HG03558 (cell line): ENCODE data around the gene AIP.

Experiments used
- ATAC-seq: cut with Tn5 transposase; IDR thresholded peaks from one replicate; pipeline ENCODE4 v1.9.1; 2021; ENCODE audit warnings: moderate number of reproducible peaks; ENCODE audit not compliant: unreplicated experiment; ENCODE audit errors: extremely low read depth

Gene AIP

DNA sequence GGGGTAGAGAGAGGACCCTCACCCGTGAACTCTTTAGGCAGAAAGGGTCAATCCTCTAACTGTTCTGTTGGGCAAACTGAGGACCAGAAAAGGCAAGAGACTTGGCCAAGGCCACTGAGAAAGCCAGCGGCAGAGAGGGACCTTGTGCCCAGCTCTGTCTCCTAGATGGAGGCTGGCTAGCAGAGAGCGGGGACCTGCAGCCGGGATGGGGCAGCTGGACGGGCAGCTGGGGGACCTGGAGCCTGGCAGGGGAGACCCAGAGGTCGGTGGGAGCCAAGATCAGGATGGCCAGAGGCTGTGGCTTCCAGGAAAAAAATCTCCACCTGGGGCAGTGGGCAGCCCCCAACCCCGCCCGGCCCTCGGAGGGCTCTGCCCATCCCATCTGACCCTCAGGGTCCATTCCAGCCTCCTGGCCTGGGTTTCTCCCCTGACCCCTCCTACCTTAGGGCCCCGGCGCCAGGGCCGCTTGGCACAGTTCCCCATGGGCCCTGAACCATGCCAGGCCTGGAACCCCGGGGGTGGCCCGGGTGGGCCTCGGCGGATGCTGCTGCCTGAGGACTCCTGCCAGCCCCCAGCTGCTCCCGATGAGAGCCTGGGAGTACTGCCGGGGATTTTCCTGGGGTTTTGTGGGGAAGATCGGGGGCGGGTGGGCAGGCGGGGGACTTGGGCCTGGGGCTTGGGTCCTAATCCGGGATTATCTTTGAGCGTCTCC, 40.2 kb downstream of the AIP start, which contains the start of gene CABP2:
Gene CABP2, minus strand, starts transcription at position 603 of the 712 bp plus-strand sequence. Its CDS starts 120 bp downstream, at position 483.
- no peak for ATAC-seq

DNA sequence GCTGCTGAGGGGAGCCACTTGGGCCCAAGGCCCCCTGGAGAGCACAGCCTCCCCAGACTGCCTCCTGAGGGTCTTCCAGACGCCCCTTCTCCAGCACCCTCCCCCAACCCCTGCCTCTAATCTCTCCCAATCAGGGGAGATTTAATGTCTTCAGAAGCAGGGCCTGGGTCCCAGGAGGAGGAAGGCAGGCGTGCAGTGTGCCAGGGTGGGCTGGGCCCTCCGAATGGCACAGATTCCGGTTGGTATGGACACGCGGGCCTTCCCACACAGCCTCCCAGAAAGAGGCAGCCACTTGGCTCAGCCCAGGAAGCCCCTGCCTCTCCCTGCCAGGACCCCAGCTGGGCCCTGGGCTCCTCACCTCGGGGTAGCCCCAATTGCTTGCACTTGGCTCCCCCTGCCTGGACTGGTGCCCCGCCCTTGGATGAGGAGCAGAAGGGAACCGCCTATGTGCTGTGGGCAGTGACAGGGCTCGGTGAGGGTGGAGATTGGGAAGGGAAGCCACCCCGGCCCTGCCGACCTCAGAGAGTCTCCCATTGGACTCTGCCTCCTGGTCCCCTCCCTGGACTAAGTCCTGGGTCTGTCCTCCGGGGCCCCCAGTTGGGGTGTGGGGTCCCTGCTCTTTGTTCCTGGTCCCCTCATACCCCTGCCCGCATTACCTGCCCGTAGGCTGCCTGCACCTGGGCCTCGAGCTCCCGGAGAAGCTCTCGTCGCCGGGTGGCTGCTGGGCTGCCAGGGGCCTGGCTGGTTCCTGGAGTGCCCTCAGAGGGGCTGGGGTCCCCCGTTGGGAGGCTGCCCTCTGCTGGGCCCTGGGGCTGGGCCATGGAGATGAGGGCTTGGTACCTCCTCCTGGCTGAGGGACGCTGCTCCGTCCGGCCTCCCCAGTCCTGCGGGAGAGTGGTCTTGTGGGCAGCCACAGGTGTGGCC, 41.0 kb downstream of the AIP start:
- ATAC-seq = no peak

- ATAC-seq = no peak
Observed at GRCh38 chr11:67524480-67524808, 41.6 kb downstream of the AIP start.

GRCh38 chr11:67525275-67525976, 42.6 kb downstream of the AIP start:
- ATAC-seq = no peak

DNA sequence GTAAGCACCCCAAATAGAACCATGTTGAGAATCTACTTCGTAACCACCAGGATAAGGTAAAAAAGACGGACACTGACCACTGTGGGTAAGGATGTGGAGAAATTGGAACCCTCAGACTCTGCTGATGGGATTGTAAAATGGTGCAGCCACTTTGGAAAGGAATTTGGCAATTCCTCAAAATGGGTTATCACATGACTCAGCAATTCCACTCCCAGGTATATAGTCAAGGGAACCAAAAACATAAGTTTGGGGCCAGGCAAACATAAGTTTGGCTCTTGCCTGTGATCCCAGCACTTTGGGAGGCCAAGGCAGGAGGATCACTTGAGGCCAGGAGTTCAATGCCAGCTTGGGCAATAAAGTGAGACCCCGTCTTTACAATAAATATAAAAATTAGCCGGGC, 45.5 kb downstream of the AIP start:
- ATAC-seq = no peak

GRCh38 chr11:67530282-67530592, 47.4 kb downstream of the AIP start:
- ATAC-seq = no peak

DNA sequence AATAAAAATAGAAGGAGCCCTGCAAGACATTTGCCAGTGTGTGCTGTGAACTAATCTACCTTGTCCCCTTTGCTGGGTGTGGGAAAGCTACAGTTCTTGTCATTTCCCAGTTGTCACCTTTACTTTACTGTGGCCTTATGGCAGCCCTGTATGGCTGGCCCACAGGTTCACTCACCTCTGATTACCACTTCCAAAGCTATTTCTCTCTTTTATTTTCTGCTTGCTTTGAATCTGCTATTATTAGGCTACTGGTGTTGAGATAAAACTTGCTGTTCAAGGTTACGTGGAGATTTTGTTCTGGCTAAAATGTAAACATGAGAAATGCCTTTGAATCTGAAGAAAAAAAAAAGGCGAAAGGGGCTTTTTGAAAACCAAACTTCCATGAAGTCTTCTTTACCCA, 50.1 kb downstream of the AIP start:
- ATAC-seq = no peak

DNA sequence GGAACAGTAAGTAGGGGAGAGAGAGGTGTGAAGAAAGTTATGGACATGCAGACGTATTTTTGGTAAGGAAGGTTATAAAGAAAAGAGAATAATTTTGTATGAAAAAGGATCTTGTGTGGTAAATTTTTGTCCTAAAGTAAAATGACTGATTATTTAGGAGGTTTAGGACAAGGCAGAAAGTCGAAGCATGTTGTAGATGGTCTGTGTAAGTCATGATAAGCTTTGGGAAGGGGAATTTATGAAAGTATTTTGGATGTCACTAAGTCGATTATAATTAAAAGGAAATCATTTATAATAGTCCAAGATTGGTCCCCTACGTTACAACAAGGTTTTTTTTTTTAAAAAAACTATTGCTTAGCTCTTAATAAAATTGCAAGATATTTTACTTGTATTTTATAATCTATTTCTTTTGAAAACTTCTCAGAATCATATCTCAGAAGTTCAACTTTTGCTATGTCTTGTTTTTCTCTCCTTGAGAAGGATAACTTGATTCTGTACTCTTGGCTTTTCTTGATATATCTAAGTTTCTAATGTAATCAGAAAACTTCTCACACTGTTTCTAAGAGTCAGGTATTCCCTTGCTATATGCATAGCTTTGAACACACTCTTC, 51.3 kb downstream of the AIP start:
- no peak for ATAC-seq

DNA sequence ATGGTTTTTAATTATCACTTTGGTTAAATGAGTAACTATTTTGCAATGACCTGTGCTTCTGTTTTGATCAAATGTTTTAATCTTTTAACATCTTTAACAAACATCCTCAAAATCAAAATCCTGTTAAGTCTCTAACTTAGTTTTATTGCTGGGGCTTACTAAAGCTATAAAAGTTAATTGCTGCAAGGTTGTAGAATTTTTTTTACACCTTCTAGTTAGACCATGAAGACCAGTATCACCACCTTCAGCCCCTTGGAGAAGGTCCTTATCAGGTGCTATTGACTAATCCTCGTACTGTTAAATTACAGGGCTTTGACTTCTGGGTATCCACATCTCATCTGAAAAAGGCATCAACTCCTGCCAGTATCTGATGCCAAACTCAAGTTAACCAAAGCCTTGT, 52.7 kb downstream of the AIP start:
- ATAC-seq = no peak

DNA sequence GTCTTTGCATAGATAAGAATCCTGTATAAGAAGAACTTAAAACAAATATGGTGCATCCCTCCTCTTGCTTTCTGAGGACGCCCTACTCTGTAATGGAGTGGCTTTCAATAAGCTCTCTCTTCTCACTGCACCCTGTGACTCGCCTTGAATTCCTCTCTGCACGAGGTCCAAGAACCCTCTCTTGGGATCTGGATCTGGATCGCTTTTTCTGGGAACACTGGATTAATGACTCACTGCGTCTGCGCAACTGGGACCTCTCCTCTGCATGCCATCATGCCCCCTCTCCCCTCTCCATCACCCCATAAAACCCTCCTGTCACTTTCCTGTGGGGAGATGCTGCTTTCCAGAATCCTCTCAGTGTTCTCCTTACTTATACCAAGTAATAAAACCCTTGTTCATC, 55.5 kb downstream of the AIP start:
- no peak for ATAC-seq

DNA sequence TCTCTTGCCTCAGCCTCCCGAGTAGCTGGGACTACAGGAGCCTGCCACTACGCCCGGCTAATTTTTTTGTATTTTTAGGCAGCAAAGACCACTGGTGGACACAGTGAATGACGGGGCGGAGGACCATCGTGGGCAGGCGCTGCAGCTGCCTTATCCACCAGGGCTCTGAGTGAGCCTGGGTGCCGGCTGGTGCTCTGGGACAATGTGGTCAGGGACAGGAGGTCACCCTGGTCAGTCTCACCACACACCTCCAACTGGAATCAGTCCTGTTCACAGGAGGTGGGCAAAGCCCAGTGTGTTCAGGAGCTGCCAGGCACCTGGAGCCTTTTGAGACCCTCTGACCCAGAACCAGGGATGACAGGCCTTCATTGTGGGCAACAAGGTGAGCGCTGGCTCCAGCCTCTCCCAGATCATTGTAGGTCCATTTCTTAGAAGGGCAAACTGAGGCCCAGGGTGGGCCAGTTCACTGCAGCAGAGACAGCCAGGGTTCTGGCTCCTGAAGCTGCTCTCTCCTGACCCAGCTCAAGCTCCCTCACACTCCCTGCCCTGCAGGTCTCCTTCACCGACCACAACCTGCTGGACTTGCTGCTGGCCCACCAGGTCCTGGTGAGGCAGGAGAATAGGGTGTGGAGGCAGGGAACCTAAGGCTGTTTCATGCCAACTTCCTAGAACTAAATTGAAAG, 56.1 kb downstream of the AIP start:
- ATAC-seq = no peak

- no peak for ATAC-seq
Observed at GRCh38 chr11:67539550-67539949, 56.7 kb downstream of the AIP start.
